ENCODE results near the gene DHRSX.
A peak's percentile ranks its signal among the peaks of the same experiment; 100 is the strongest.
"Not testable (repeated sequence)": the region's sequence is repeated elsewhere in the genome, so short reads cannot be mapped to it uniquely, and the experiment has no call there.

The DHRSX gene

DNA sequence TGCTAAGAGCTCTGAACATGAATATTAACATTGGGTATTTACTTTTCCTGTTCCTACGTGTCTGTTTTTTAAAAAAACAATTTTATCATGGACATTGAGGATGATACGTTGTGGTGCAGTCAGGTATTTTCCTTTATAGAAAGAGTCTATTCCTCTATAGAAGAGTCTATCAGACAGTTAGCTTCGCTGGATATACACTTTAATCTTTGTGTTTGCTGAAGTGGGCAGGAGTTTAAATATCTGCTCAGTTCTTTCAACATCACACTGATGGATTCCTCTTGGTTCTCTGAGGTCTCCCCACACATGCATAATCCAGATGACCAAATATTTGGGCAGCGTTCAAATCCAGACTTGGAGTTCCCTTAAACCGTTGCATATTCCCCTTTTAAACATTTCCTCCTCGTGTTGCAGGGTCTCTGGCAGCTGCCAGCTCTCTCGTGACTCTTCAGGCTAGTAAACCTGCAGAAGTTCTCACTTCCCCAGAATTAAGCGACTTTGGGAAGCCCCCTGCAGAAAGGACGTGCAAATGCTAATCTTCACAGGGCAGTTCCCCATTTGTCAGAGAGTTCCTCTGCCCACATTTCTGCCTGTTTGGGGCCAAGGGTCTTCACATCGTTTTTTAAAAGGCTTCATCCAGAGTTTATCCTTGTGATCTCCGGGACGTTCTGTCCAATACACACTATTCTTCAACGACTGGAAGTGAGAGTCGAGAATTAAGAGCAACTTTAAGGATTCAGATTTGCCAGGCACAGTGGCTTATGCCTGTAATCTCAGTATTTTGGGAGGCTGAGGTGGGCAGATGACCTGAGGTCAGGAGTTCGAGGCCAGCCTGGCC, 20.5 kb upstream of the DHRSX start:
- no peak for DNase-seq

- DNase-seq, result no peak
Observed at GRCh38 chrX:2520539-2520938, 19.8 kb upstream of the DHRSX start.

- DNase-seq, result not testable (repeated sequence)
Observed at GRCh38 chrX:2519638-2520037, 18.9 kb upstream of the DHRSX start.

GRCh38 chrX:2517055-2517454, 16.3 kb upstream of the DHRSX start:
- no peak for DNase-seq

DNA sequence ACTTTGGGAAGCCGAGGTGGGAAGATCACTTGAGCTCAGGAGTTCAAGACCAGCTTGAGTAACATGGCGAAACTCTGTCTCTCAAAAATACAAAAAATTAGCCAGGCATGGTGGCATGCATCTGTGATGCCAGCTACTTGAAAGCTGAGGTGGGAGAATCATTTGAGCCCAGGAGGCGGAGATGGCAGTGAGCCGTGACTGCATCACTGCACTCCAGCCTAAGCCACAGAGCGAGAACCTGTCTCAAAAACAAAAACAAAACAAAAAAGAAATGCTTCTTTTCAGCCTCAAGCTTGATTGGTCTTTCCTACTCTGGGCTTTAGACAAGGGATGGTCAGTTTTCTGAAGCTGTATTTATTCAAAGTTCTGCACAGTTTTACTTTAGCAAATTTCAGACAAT, 15.8 kb upstream of the DHRSX start:
- peak; percentile 31 for DNase-seq

- no peak for DNase-seq
Observed at GRCh38 chrX:2514131-2514530, 13.4 kb upstream of the DHRSX start.

- no peak for DNase-seq
Observed at GRCh38 chrX:2513121-2513664, 12.4 kb upstream of the DHRSX start.

GRCh38 chrX:2512501-2512900, 11.7 kb upstream of the DHRSX start:
- no peak for DNase-seq

DNA sequence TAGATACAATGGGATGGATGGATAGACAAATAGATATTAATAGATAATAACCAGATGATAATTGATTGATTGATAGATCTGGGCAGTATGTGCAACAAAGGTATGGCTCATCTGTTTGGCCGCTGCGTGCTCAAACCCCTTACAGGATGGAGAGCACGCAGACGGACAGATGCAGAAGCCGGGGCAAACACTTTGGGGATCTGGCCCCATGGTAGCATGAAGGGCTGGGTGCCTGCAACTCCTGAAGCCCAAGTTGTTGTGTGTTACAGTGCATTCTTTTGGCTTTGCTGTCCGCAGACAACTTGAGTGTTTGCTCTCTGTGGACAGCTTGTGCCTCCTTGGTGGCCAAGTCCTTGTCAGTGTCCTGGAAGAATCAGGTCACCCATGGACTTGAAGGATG, 10.6 kb upstream of the DHRSX start:
- no peak for DNase-seq

- DNase-seq, result no peak
Observed at GRCh38 chrX:2508648-2509335, 8.0 kb upstream of the DHRSX start.

- no peak for DNase-seq
Observed at GRCh38 chrX:2507904-2508627, 7.3 kb upstream of the DHRSX start.

- no peak for DNase-seq
Observed at GRCh38 chrX:2507196-2507595, 6.4 kb upstream of the DHRSX start.

DNA sequence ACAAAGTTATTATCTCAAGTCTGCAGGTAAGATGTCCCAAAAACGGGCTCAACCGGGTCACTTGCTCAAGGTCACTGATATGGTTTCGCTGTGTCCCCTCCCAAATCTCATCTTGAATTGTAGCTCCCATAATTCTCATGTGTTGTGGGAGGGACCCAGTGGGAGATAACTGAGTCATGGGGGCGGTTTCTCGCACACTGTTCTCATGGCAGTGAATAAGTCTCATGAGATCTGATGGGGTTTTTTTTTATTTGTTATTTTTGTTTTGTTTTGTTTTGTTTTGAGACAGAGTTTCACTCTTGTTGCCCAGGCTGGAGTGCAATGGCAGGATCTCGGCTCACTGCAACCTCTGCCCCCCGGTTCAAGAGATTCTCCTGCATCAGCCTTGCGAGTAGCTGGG, 4.6 kb upstream of the DHRSX start:
- DNase-seq, result not testable (repeated sequence)

- DNase-seq, result no peak
Observed at GRCh38 chrX:2504706-2505332, 4.0 kb upstream of the DHRSX start.

DNA sequence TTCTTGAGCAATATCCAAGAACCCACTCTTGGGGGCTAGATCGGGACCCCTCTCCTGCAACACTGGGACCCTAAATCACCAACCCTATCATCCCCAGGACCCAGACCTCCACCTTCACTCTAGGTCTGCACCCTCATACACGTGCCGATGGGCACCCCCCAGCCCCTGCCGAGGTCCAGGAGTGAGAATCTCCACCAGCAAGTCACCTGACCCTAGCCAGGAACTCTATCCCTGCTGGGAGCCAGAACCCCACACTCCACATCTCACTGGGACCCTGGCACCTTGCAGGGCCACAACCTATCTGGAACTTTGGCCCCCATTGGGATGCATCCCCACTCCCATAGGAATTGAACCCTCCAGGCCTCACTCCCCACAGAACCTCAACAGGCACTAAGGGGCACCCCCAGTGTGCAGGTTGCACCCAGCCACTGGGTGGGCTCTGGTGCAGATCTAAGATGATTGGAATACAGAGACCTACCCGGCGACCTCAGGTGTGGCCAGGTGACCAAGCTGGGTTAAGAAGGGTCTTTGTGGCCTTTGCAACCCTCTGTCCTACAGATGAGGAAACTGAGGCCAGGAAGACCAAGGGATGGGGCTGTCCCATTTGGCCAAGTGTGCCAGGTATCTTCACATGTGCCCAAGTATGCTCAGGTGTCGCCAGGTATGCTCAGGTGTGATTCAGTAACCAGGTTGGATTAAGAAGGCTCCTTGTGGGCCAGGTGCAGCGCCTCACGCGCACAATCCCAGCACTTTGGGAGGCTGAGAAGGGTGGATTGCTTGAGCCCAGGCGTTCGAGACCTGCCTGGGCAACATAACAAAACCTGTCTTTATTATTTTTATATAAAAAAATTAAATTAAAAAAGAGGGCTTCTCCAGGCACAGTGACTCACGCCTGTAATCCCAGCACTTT, 3.1 kb upstream of the DHRSX start:
- no peak for DNase-seq

DNA sequence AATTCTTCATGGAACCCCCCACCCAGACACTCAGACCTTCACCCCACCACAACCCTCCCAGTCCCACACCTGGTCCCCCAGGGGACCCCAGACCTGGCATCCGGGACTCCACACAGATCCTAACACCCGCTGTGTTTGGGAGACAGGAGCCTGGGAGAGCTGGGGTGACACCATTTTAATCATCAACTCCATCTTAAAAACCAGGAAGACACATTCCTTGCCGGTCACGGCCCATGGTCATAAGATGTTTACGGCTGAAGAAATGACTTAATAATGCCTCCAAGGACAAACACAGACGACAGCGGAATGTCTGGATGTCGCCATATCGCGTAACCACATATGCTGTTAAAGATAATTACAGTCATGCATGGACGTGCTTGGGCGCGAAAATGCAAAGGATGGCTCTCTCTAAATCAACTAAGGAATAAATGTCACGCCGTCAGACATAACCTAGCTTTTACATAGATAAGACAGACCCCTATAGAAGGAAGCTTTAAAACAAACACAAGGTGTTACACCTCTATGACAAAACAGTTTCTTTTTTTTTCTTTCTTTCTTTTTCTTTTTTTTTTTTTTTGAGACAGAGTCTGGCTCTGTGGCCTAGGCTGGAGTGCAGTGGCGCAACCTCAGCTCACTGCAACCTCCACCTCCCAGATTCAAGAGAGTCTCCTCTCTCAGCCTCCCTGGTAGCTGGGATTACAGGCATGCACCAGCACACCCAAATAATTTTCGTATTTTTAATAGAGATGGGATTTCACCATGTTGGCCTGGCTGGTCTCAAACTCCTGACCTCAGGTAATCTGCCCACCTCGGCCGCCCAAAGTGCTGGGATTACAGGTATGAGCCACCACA, 2.1 kb upstream of the DHRSX start:
- DNase-seq, result no peak

DNA sequence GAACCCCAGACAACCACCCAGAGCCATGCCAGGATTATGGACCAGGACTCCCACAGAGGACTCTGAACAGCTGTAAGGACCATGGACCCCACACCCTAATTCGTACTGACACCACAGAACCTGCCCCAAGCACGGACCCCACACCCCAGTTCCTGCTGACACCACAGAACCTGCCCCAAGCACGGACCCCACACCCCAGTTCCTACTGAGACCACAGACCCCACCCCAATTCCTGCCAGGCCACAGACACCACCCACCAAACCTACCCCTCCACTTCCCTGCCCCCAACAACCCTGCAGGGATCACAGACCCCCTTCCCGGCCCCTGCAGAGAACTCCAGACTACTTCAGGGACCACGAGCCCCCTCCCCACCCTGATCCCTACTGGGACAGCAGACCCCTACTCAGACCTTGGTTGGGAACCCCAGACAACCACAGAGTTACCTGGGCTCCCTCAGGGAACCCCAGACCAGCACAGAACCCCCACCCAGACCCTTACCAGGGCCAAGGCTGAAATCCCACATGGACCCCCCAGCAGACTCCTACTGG, 1.4 kb upstream of the DHRSX start:
- no peak for DNase-seq

DNA sequence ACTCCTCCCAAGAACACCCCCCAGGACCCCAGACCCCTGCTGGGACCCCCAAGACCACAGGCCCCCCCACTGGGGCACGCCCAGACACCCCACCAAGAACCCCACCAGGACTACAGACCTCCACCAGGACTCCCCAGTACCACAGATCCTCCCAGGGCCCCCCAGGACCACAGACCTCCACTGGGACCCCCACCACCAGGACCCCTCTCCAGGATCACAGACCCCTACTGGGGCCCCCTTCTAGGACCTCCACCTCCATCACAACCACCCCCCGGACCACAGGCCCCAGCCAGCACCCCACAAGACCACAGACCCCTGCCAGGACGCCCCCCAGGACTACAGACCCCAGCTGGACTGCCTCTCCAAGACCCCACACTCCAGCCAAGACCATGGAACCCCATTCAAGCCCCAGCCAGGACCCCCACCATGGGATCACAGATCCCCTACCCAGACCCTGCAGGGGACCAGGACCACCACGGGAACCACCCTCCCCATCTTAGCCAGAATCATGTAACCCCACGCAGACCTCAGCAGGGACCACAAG, 855 bp upstream of the DHRSX start:
- no peak for DNase-seq

GRCh38 chrX:2500091-2500802, 529 bp downstream of the DHRSX start:
- DNase-seq, result peak; percentile 80
